Right ventricle myocardium inferior (tissue), 1 donor: ENCODE measurements around the gene MLIP. TPM values are rescaled to one million over a fixed set of nuclear protein-coding genes. Genes with fewer than 3 reads are reported as not detected.

Experiments used
- ATAC-seq: fragments of 200-7000 bp; cut with Tn5 transposase; one replicate; pipeline ENCODE4 v1.9.1; 2020; ENCODE audit warnings: mild to moderate bottlenecking, moderate library complexity
- DNase-seq: peaks from one replicate; pipeline ENCODE4 v3.0.0; 2021; ENCODE audit errors: missing footprints
- intact Hi-C: fragments of 100-400 bp; cut with DNase I; formaldehyde crosslinking; loops from one replicate; pipeline ENCODE4 v1.11.0; 2022
- total RNA-seq: library from RNA; stranded (reverse); fragmentation: NEBNext Ultra II Directional; extraction: Animal tissue kit (Norgen Biotek cat#: 25700); gene quantifications from one replicate; pipeline ENCODE4 v1.2.1, GENCODE V29; 2021
- donor health status: DM: no; HTN: yes; CAD: no; lungs with severe emphysema.

Gene MLIP
- total RNA-seq, 1 donor from 2014 or later = 407 TPM

DNA sequence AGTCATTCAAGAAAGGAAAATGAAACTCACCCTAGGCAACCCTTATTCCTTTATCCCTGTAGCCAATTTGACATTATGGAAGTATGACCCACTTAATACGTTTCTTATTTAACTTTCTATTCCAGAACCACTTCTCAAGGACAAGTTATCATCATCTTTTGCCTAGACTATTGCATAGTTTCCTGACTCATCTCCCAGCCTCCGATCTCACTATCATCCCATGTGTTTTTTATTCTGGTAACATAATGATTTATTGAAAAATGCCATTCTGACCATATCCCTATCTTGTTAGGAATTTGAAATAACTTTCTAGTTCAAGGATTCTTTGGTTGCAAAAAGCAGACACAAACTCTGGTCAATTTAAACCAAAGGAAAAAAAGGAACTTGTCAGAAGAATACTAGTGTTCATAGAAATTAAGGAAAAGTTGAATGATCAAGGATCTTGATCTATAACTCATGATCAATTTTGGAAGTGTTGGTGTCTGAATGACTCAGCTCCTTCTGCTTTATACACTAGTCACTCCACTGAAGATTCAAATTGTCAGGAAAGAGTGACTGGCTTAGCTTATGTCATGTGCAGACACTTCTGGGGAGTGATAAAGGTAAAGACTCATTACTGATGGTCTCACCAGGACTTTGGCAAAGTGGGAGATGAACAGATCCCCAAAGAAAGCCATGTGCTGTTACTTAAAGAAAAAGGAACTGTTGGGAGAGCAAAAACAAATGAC lies 188.5 kb downstream of the MLIP start:
- DNase-seq = no peak
- no peak for ATAC-seq
- intact Hi-C loops = no loop called here

DNA sequence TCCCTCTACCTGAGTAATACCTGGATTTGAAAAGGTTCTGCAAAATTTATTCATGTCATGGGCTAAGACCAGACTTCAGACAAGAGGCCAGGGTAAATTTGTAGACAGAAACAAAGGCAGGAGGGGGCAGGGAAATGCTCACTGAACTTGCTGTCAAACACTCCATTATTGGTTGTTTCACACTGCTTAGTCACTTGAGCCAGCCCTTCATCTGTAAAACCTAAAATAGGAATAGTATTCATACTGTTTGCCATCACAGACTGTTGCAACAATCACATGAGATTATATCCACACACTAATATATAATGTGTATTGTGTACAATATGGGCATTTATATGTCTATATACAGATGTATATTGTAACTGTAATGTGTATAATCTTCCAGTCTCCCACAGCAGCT lies 190.5 kb downstream of the MLIP start:
- intact Hi-C loops = no loop called here
- ATAC-seq (no peak), DNase-seq (no peak)

DNA sequence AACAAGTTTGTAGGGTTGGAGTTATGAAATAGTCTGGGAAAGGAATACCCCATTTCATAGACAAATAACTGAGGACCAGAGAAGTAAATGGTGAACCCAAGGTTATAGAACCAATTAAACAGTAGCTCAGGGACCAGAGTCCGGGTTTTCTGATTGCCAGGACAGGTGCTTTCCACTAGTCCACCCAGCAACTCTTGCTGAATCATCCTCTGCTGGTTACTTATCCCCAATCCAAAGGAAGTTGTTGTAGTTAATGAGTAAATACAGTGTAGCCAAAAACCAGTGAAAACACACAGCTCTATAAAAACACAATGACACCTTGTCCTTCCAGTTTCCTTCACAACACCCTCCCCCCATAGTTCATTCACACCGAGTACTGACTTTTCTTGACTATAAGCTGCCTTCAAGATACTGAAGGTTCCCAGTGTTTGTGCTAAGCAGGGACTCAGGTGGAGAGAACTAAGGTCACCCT lies 196.2 kb downstream of the MLIP start:
- ATAC-seq = no peak

DNA sequence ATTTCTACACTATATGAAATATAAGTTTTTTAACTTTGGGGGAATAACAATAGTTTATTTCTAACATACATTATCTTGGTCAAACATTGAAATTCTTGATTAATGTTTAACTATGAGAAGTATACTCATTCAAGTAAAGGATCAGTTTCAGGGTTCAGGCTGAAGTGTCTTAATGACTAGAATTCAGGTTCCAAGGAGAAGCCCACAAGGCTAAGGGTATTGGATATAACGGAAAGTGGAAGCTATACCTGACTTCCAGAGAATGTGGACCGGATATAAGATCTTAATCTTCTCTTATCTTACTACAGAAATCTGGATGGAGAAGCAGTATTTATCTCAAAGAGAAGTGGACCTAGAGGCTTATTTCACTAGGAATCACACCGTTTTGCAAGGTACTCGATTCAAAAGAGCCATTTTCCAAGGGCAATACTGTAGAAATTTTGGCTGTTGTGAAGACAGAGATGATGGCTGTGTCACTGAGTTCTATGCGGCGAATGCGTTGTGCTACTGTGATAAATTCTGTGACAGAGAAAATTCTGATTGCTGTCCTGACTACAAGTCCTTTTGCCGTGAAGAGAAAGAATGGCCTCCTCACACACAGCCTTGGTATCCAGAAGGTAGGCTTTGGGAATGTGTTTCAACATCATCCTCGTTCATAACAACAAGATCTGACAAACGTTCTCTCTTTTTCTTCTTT lies 197.2 kb downstream of the MLIP start, which contains the start of gene TINAG:
TSS of gene TINAG (plus strand) at position 153 of the 697 bp plus-strand sequence. CDS start at position 263, 110 bp downstream.
- DNase-seq = no peak
- intact Hi-C loops = no loop called here
- no peak for ATAC-seq

More for the DNA sequence above, 196.2 kb downstream of the MLIP start:
- intact Hi-C loops = no loop called here
- no peak for DNase-seq

DNA sequence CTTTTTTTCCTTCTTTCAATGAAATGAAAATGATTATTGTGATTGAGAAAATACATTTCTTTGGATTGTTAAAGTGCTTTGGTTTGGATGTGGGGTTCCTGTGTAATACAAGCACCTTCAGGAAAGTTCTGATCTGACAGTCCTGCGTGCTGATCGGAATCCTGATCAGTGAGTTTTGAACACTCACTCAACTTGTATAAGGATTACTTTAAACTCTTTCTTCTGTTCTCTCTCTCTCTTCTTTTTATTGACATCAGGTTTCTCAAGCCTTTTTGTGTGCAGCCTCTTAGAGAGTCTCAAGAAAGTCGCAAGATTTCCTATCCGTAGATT lies 197.7 kb downstream of the MLIP start:
- intact Hi-C loops = no loop called here
- DNase-seq (no peak), ATAC-seq (no peak)

DNA sequence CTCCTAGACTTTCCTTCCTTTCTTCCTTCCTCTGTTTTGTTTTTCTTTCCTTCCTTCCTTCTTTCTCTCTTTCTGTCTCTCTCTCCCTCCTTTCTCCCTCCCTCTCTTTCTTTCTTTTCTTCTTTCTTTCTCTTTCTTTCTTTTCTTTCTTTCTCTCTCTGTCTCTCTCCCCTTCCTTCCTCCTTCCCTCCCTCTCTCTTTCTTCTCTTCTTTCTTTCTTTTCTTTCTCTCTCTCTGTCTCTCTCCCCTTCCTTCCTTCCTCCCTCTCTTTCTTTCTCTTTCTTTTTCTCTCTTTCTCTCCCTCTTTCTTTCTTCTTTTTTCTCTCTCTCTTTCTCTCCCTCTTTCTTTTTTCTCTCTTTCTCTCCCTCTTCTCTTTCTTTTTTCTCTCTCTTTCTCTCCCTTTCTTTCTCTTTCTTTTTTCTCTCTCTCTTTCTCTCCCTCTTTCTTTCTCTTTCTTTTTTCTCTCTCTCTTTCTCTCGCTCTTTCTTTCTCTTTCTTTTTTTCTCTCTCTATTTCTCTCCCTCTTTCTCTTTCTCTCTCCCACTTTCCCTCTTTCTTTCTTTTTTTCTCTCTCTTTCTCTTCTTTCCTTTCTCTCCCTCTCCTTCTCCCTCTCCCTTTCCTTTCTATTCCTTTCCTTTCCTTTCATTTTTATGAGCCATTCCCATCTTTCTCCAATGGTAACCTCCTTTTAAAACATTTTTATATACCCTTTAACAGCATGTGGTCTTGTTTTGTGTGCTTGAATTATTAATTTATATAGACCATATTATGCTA lies 199.3 kb downstream of the MLIP start:
- intact Hi-C loops = no loop called here
- no peak for ATAC-seq

DNA sequence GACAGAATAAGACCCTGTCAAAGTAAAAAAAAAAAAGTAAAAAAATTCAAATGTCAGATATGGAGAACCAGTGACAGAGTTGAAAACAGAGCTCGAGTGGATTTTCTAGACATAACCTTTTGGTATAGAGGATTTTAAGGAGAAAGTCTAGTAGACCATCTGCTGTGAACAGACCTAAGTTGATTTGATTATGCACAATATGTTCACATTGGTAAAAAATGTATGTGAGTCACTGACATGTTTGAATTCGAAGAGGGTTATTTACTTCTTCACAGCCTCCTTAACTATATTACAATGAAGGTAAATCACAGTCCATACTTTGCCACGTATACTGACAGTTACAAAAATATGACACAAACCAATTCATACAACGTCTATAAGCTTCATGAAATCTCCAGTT lies 204.4 kb downstream of the MLIP start:
- ATAC-seq (no peak), DNase-seq (no peak)

More for the DNA sequence above, 199.3 kb downstream of the MLIP start:
- DNase-seq = no peak

More for the DNA sequence above, 204.4 kb downstream of the MLIP start:
- intact Hi-C loops = no loop called here

Other genes with a start within 250 kb of the MLIP start
- gene TINAG, start 197.0 kb downstream of the MLIP start, total RNA-seq = not detected